K562 (cell line): Measurements from ENCODE around the gene KIAA2012. TPM values are rescaled to one million over a fixed set of nuclear protein-coding genes. Genes with fewer than 3 reads are reported as not detected.

Experiments
- ATAC-seq: fragments of 200-7000 bp; cut with Tn5 transposase; 3 replicates; pipeline ENCODE4 v1.9.1; 2020; ENCODE audit warnings: moderate library complexity
- BruUV-seq: library from RNA; stranded (reverse); fragments of 400-500 nt; replicated peaks from 2 replicates; lab custom pipeline; 2021; lab: Mats Ljungman, UMichigan
- CTCF ChIA-PET: fragments of 300-600 bp; formaldehyde crosslinking; extraction: SDS; loops from one replicate; lab custom pipeline; 2021; ENCODE audit warnings: low intra/inter-chr PET ratio; lab: Yijun Ruan, JAX
- POLR2A ChIA-PET: fragments of 300-600, 350-650 bp; sonication (Branson Sonifier 250); formaldehyde crosslinking; extraction: SDS; loops from one replicate; lab custom pipeline; 2021; ENCODE audit warnings: antibody characterized with exemption, inconsistent platforms; lab: Yijun Ruan, JAX
- DNase-seq, 4 experiments: peaks; one replicate each; pipeline versions ENCODE4 v3.0.0 to v3.0.0-alpha.2; 2011 to 2018; ENCODE audit warnings: low spot score in 3 of 4, mixed read lengths in 3 of 4; ENCODE audit errors: extremely low read depth in 1 of 4
- FAIRE-seq: peaks from 2 replicates; lab custom pipeline; 2011; peaks lifted over from hg19 to GRCh38; lab: Jason Lieb, UNC
- H2AFZ ChIP-seq: 2 replicates; pipeline ENCODE4 v1.6.0; 2011; ENCODE audit warnings: low read depth, low read length, control low read depth, inconsistent platforms
- H3K27ac ChIP-seq: fragments of 200-600 bp; 3 replicates; pipeline ENCODE4 v1.8.0; 2011; ENCODE audit warnings: low read depth, mild to moderate bottlenecking, control low read depth, inconsistent platforms, low read length, moderate library complexity, mixed read lengths; ENCODE audit errors: extremely low read depth
- H3K27me3 ChIP-seq, 2 experiments: fragments of 300-600 bp in 1 of 2; 2 replicates in 1 of 2; 3 replicates in 1 of 2; pipeline versions ENCODE4 v1.6.0 to v1.8.0; 2011; ENCODE audit warnings: inconsistent platforms in 2 of 2, low read length in 2 of 2, mild to moderate bottlenecking in 1 of 2, mixed read lengths in 1 of 2, moderate library complexity in 1 of 2; ENCODE audit not compliant: control insufficient read depth in 2 of 2, insufficient read depth in 2 of 2
- H3K36me3 ChIP-seq: fragments of 300-600 bp; 3 replicates; pipeline ENCODE4 v1.8.0; 2011; ENCODE audit warnings: mild to moderate bottlenecking, low read length, inconsistent platforms; ENCODE audit not compliant: control insufficient read depth, insufficient read depth
- H3K4me1 ChIP-seq, 2 experiments: fragments of 200-600 bp in 1 of 2; replicated peaks in 1 of 2; 2 replicates in 1 of 2; 3 replicates in 1 of 2; pipeline versions ENCODE4 v1.5.1 to v1.8.0; 2011; ENCODE audit warnings: inconsistent platforms in 2 of 2, low read length in 2 of 2, mild to moderate bottlenecking in 1 of 2, mixed read lengths in 1 of 2, moderate library complexity in 1 of 2; ENCODE audit not compliant: control insufficient read depth in 2 of 2, insufficient read depth in 2 of 2
- H3K4me2 ChIP-seq: 2 replicates; pipeline ENCODE4 v1.6.1; 2011; ENCODE audit warnings: low read length, control low read depth, inconsistent platforms, mixed read lengths; ENCODE audit not compliant: insufficient read depth
- H3K4me3 ChIP-seq: fragments of 200-600 bp; sonication (generic), shearing (Covaris generic); 2 replicates; pipeline ENCODE4 v1.5.1; 2016; ENCODE audit warnings: control low read depth, inconsistent platforms
- H3K79me2 ChIP-seq: fragments of 200-600 bp; 3 replicates; pipeline ENCODE4 v1.8.0; 2011; ENCODE audit warnings: low read length, inconsistent platforms; ENCODE audit not compliant: control insufficient read depth, insufficient read depth
- H3K9ac ChIP-seq, 2 experiments: 2 replicates each; pipeline versions ENCODE4 v1.6.0 to v1.6.1; 2011; ENCODE audit warnings: low read depth in 2 of 2, low read length in 2 of 2, control low read depth in 1 of 2, inconsistent platforms in 1 of 2, mild to moderate bottlenecking in 1 of 2, mixed read lengths in 1 of 2; ENCODE audit not compliant: insufficient read depth in 1 of 2
- H3K9me1 ChIP-seq: one replicate; pipeline ENCODE4 v1.6.0; 2011; ENCODE audit warnings: inconsistent platforms, mild to moderate bottlenecking, low read length, moderate library complexity; ENCODE audit not compliant: control insufficient read depth, insufficient read depth
- H3K9me3 ChIP-seq: replicated peaks from 2 replicates; pipeline ENCODE4 v1.5.1; 2011; ENCODE audit warnings: low read depth, low read length, inconsistent platforms; ENCODE audit not compliant: control insufficient read depth, insufficient read depth
- H4K20me1 ChIP-seq: replicated peaks from 2 replicates; pipeline ENCODE4 v1.6.1; 2011; ENCODE audit warnings: low read length, inconsistent platforms, mixed read lengths; ENCODE audit not compliant: control insufficient read depth, insufficient read depth
- CBX5 ChIP-seq: IDR thresholded peaks from 2 replicates; pipeline ENCODE4 v1.6.1; 2014; ENCODE audit warnings: low read depth, borderline replicate concordance
- HNRNPH1 ChIP-seq: fragments of 200-400 bp; formaldehyde crosslinking; optimal IDR thresholded peaks from 2 replicates; pipeline ENCODE3; 2017; ENCODE audit warnings: low read depth, mild to moderate bottlenecking, low read length, moderate library complexity
- KHSRP ChIP-seq: fragments of 450-650 bp; IDR thresholded peaks from 2 replicates; pipeline ENCODE4 v1.6.1; 2017
- MCM2 ChIP-seq: fragments of 450-650 bp; IDR thresholded peaks from 2 replicates; pipeline ENCODE4 v1.6.1; 2017; ENCODE audit warnings: low read depth, mild to moderate bottlenecking
- PPARD ChIP-seq: fragments of 250-450 bp; sonication (Bioruptor Pico); IDR thresholded peaks from 2 replicates; pipeline ENCODE4 v1.8.0; 2022; ENCODE audit warnings: inconsistent platforms, mild to moderate bottlenecking, moderate library complexity
- RB1 ChIP-seq: fragments of 450-650 bp; IDR thresholded peaks from 2 replicates; pipeline ENCODE4 v1.6.1; 2017; ENCODE audit warnings: low read depth, mild to moderate bottlenecking
- RBM25 ChIP-seq: fragments of 200-400 bp; formaldehyde crosslinking; IDR thresholded peaks from 2 replicates; pipeline ENCODE4 v1.6.1; 2018; ENCODE audit warnings: low read length, low read depth, moderate library complexity; ENCODE audit not compliant: severe bottlenecking
- WGBS: fragments of 100-300 bp; shearing (Covaris generic); methylation state at CpG from one replicate; pipeline ENCODE4 v1.1.6; 2016; ENCODE audit warnings: low coverage, mixed read lengths; ENCODE audit not compliant: insufficient coverage; ENCODE audit errors: missing lambda C conversion rate; 5-methylcytosine and 5-hydroxymethylcytosine counted together
- in situ Hi-C: fragments of 300-500 bp; cut with MboI; formaldehyde crosslinking; loops from 4 replicates; pipeline ENCODE4 v1.15.0; 2018; ENCODE audit warnings: inconsistent platforms, mixed read lengths
- intact Hi-C: fragments of 100-400 bp; cut with micrococcal nuclease; formaldehyde crosslinking; loops from 2 replicates; pipeline ENCODE4 v1.14.2; 2022
- polyA plus RNA-seq, 8 experiments: library from polyadenylated mRNA; depleted of rRNA in 4 of 8; stranded (reverse) in 5 of 8; unstranded in 3 of 8; fragments of >200 nt; fragmentation: Nextera tagmentation in 2 of 8; fragmentation: Illumina TruSeq in 1 of 8; extraction: Ambion mirVana in 2 of 8; extraction: Trizol in 1 of 8; gene quantifications; 2 replicates each; pipeline versions ENCODE4 v1.2.1 to v1.2.3, GENCODE V29; 2011 to 2014; ENCODE audit warnings: inconsistent platforms in 1 of 8, missing spikeins in 1 of 8
- total RNA-seq, 7 experiments: library from RNA; depleted of rRNA in 6 of 7; stranded (reverse); fragments of >200 nt in 6 of 7; fragmentation: Illumina TruSeq in 2 of 7; extraction: Trizol in 2 of 7; gene quantifications; 2 replicates each; pipeline versions ENCODE4 v1.2.1 to v1.2.3, GENCODE V29; 2011 to 2021; ENCODE audit warnings: low replicate concordance in 1 of 7

KIAA2012 gene
- total and polyA plus RNA-seq, 9 of the 15 experiments (the other 6 are each of a cell fraction or from before 2014, with no cell fraction given), result not detected

- POLR2A ChIA-PET, result interaction anchor here (0.6 kb wide), 1 partner anchor 17 kb away, joined by 3 read pairs; no protein-coding TSS in a partner anchor
- no peak for ATAC-seq
- no peaks in the 10 kb centered on the region for H3K9me3 ChIP-seq
- peaks cover 3 to 33% of the 10 kb centered on the region in 2 experiments; a peak in 4 of 5 replicates for H3K27me3 ChIP-seq
- CTCF ChIA-PET, result no interaction called here
- no peaks in the 10 kb centered on the region for H3K36me3 ChIP-seq
- no peak for DNase-seq
- H3K4me3 ChIP-seq, result no peak overlapping the region
- H2AFZ ChIP-seq, result no peak overlapping the region
- TF ChIP-seq CBX5, result no peak
- TF ChIP-seq PPARD (CRISPR knock-in tag), result no peak
- TF ChIP-seq RB1, result no peak
- no peak for TF ChIP-seq HNRNPH1
- TF ChIP-seq MCM2, result no peak
- no peak for TF ChIP-seq KHSRP
- no peak for TF ChIP-seq RBM25
- intact Hi-C loops, result loop anchor here (5.0 kb wide), 1 partner anchor 54 kb away; no protein-coding TSS in a partner anchor
- H4K20me1 ChIP-seq, result no peaks in the 10 kb centered on the region
- in situ Hi-C loops, result no loop called here
- no peaks in the 10 kb centered on the region for H3K9me1 ChIP-seq
- WGBS, result 0% methylated on average over 3 of the region's 3 CpGs
- H3K79me2 ChIP-seq, result no peaks in the 10 kb centered on the region
- H3K4me1 ChIP-seq, result no peaks in the 10 kb centered on the region; a peak in 1 of 5 replicates
- no peak overlapping the region for H3K27ac ChIP-seq
- BruUV-seq, result no TSS peak
- H3K9ac ChIP-seq, result no peak overlapping the region
- H3K4me2 ChIP-seq, result no peak overlapping the region
- FAIRE-seq, result no peak
Observed at GRCh38 chr2:202108345-202108744, 35.3 kb downstream of the KIAA2012 start.
